GM23338 (cell line): ENCODE results near the gene ABCA7. TPM values are rescaled to one million over a fixed set of nuclear protein-coding genes. Genes with fewer than 3 reads are reported as not detected.

Source experiments
- ATAC-seq: fragments of 200-7000 bp; cut with Tn5 transposase; 3 replicates; pipeline ENCODE4 v1.9.1; 2020
- DNase-seq: peaks from one replicate; pipeline ENCODE4 v3.0.0-alpha.2; 2015; ENCODE audit warnings: low spot score
- H2AFZ ChIP-seq: fragments of 200-600 bp; sonication (generic); 2 replicates; pipeline ENCODE4 v1.8.0; 2016; ENCODE audit warnings: antibody characterized with exemption, mild to moderate bottlenecking, moderate library complexity
- H3F3A ChIP-seq: fragments of 200-600 bp; sonication (generic); replicated peaks from 2 replicates; pipeline ENCODE4 v1.8.0; 2017; ENCODE audit warnings: antibody characterized with exemption, mixed run types, low read depth
- H3K27ac ChIP-seq: fragments of 200-600 bp; sonication (generic); 2 replicates; pipeline ENCODE4 v1.6.1; 2016; ENCODE audit warnings: low read depth
- H3K27me3 ChIP-seq: fragments of 200-600 bp; sonication (generic); 2 replicates; pipeline ENCODE4 v1.8.0; 2016; ENCODE audit warnings: mild to moderate bottlenecking, mixed run types, moderate library complexity; ENCODE audit not compliant: insufficient read depth
- H3K36me3 ChIP-seq: fragments of 200-600 bp; sonication (generic); 2 replicates; pipeline ENCODE4 v1.8.0; 2016; ENCODE audit warnings: mild to moderate bottlenecking; ENCODE audit not compliant: insufficient read depth
- H3K4me1 ChIP-seq: fragments of 200-600 bp; sonication (generic); 2 replicates; pipeline ENCODE4 v1.8.0; 2016; ENCODE audit warnings: mild to moderate bottlenecking, moderate library complexity; ENCODE audit not compliant: insufficient read depth
- H3K4me2 ChIP-seq: fragments of 200-600 bp; sonication (generic); 2 replicates; pipeline ENCODE4 v1.7.1; 2017; ENCODE audit warnings: mixed run types
- H3K4me3 ChIP-seq: fragments of 200-600 bp; sonication (generic); 2 replicates; pipeline ENCODE4 v1.6.1; 2016; ENCODE audit warnings: mixed run types
- H3K79me2 ChIP-seq: fragments of 200-600 bp; sonication (generic); replicated peaks from 2 replicates; pipeline ENCODE4 v1.8.0; 2017; ENCODE audit warnings: mild to moderate bottlenecking; ENCODE audit not compliant: insufficient read depth
- H3K9me2 ChIP-seq: fragments of 200-600 bp; sonication (generic); 2 replicates; pipeline ENCODE4 v1.8.0; 2017; ENCODE audit not compliant: insufficient read depth
- H4K20me1 ChIP-seq: fragments of 200-600 bp; sonication (generic); replicated peaks from 2 replicates; pipeline ENCODE4 v1.8.0; 2017; ENCODE audit warnings: mild to moderate bottlenecking; ENCODE audit not compliant: insufficient read depth
- H3K27ac Mint-ChIP-seq: 2 replicates; pipeline ENCODE4 v1.8.0; 2020; ENCODE audit warnings: inconsistent platforms, mild to moderate bottlenecking, moderate library complexity, mixed read lengths
- H3K27me3 Mint-ChIP-seq: 3 replicates; pipeline ENCODE4 v1.8.0; 2022; ENCODE audit warnings: low read depth, mild to moderate bottlenecking, moderate library complexity, mixed read lengths, inconsistent platforms; ENCODE audit not compliant: insufficient read depth, poor library complexity
- H3K36me3 Mint-ChIP-seq: 3 replicates; pipeline ENCODE4 v1.8.0; 2021; ENCODE audit warnings: low read depth, mild to moderate bottlenecking, inconsistent platforms, moderate library complexity, mixed read lengths
- H3K4me1 Mint-ChIP-seq: 3 replicates; pipeline ENCODE4 v1.8.0; 2020; ENCODE audit warnings: mild to moderate bottlenecking, inconsistent platforms, mixed read lengths
- H3K4me3 Mint-ChIP-seq: 3 replicates; pipeline ENCODE4 v1.8.0; 2021; ENCODE audit warnings: moderate library complexity, mild to moderate bottlenecking, inconsistent platforms, mixed read lengths
- H3K9me3 Mint-ChIP-seq: 3 replicates; pipeline ENCODE4 v1.8.0; 2020; ENCODE audit warnings: moderate library complexity, mild to moderate bottlenecking, inconsistent platforms, mixed read lengths
- CREB1 ChIP-seq: fragments of 250-450 bp; sonication (Bioruptor Pico); IDR thresholded peaks from 2 replicates; pipeline ENCODE4 v1.5.0; 2020; ENCODE audit warnings: low read depth, mild to moderate bottlenecking, moderate library complexity
- CTCF ChIP-seq, 2 experiments: fragments of 200-600 bp in 1 of 2; sonication (generic) in 1 of 2; conservative IDR thresholded peaks; 2 replicates each; pipeline versions ENCODE4 v1.5.1 to v1.6.1; 2016 to 2017; ENCODE audit warnings: antibody characterized with exemption in 2 of 2, low read depth in 2 of 2, mild to moderate bottlenecking in 2 of 2, moderate library complexity in 1 of 2
- ETS1 ChIP-seq: IDR thresholded peaks from 2 replicates; pipeline ENCODE4 v1.6.1; 2016; ENCODE audit warnings: antibody characterized with exemption
- EZH2 ChIP-seq: fragments of 200-600 bp; sonication (generic); IDR thresholded peaks from one replicate; pipeline ENCODE4 v1.8.0; 2017; ENCODE audit warnings: antibody characterized with exemption, mild to moderate bottlenecking, low read depth; ENCODE audit not compliant: unreplicated experiment
- EZH2phosphoT487 ChIP-seq: fragments of 200-600 bp; sonication (generic); IDR thresholded peaks from one replicate; pipeline ENCODE4 v1.8.1; 2018; ENCODE audit warnings: antibody characterized with exemption; ENCODE audit not compliant: unreplicated experiment
- JUNB ChIP-seq: IDR thresholded peaks from one replicate; pipeline ENCODE4 v1.6.1; 2016; ENCODE audit warnings: antibody characterized with exemption; ENCODE audit not compliant: unreplicated experiment
- NANOG ChIP-seq: IDR thresholded peaks from 2 replicates; pipeline ENCODE4 v1.6.1; 2016; ENCODE audit warnings: antibody characterized with exemption, borderline replicate concordance
- POLR2AphosphoS5 ChIP-seq: IDR thresholded peaks from 2 replicates; pipeline ENCODE4 v1.6.1; 2016; ENCODE audit warnings: antibody characterized with exemption, low read depth
- REST ChIP-seq: IDR thresholded peaks from one replicate; pipeline ENCODE4 v1.6.1; 2018; ENCODE audit warnings: antibody characterized with exemption; ENCODE audit not compliant: unreplicated experiment
- STAT1 ChIP-seq: IDR thresholded peaks from one replicate; pipeline ENCODE4 v1.6.1; 2016; ENCODE audit warnings: antibody characterized with exemption; ENCODE audit not compliant: unreplicated experiment
- ZNF114 ChIP-seq: fragments of 250-450 bp; sonication (Bioruptor Pico); IDR thresholded peaks from 2 replicates; pipeline ENCODE4 v1.5.0; 2020; ENCODE audit warnings: mild to moderate bottlenecking, moderate library complexity
- ZNF331 ChIP-seq: fragments of 250-450 bp; sonication (Bioruptor Pico); IDR thresholded peaks from 2 replicates; pipeline ENCODE4 v1.5.0; 2020; ENCODE audit warnings: low read depth, mild to moderate bottlenecking, moderate library complexity
- ZNF462 ChIP-seq: fragments of 250-450 bp; sonication (Bioruptor Pico); IDR thresholded peaks from 2 replicates; pipeline ENCODE4 v1.5.0; 2020; ENCODE audit warnings: mild to moderate bottlenecking, moderate library complexity
- polyA plus RNA-seq: library from polyadenylated mRNA; unstranded; fragments of >200 nt; fragmentation: Nextera tagmentation; extraction: Ambion mirVana; gene quantifications from 2 replicates; pipeline ENCODE4 v1.2.1, GENCODE V29; 2016
- total RNA-seq: library from RNA; depleted of rRNA; stranded (reverse); fragments of >200 nt; shearing (Covaris generic); gene quantifications from 2 replicates; pipeline ENCODE4 v1.2.3, GENCODE V29; 2014

ABCA7 gene
- total and polyA plus RNA-seq, 2 experiments from 2014 or later, result 22.2 to 27.4 TPM

GRCh38 chr19:1051791-1052190 lies 11.9 kb downstream of the ABCA7 start:
- no peak overlapping the region for H3K27ac ChIP-seq
- peaks cover 24% of the 10 kb centered on the region for H3K36me3 Mint-ChIP-seq
- no peak for ATAC-seq
- H4K20me1 ChIP-seq, result no peaks in the 10 kb centered on the region
- no peaks in the 10 kb centered on the region for H3K9me2 ChIP-seq
- peaks cover 1% of the 10 kb centered on the region; the same call in 1 of the 2 replicates for H3K36me3 ChIP-seq
- peaks cover 13% of the 10 kb centered on the region; the same call in 2 of the 3 replicates for H3K9me3 Mint-ChIP-seq
- H3F3A ChIP-seq, result no peaks in the 10 kb centered on the region
- no peak overlapping the region for H3K4me3 Mint-ChIP-seq
- no peaks in the 10 kb centered on the region for H3K4me1 Mint-ChIP-seq
- no peaks in the 10 kb centered on the region for H3K27me3 ChIP-seq
- no peaks in the 10 kb centered on the region for H3K79me2 ChIP-seq
- no peak overlapping the region for H3K27ac Mint-ChIP-seq
- peaks cover 21% of the 10 kb centered on the region for H3K27me3 Mint-ChIP-seq
- no peak overlapping the region for H3K4me3 ChIP-seq
- no peak overlapping the region for H3K4me2 ChIP-seq
- no peaks in the 10 kb centered on the region for H3K4me1 ChIP-seq
- TF ChIP-seq REST (no peak), ZNF331 (CRISPR knock-in tag) (no peak), POLR2AphosphoS5 (no peak), STAT1 (no peak), JUNB (no peak), ETS1 (no peak), NANOG (no peak), ZNF114 (CRISPR knock-in tag) (no peak), CREB1 (CRISPR knock-in tag) (no peak), ZNF462 (CRISPR knock-in tag) (no peak), EZH2 (no peak), EZH2phosphoT487 (no peak), CTCF (conservative IDR thresholded peaks at IDR 0.05; ENCODE audit: low read depth in 2 of 2) (no peak)
- DNase-seq, result no peak
- no peak overlapping the region for H2AFZ ChIP-seq
